Osteocyte (in vitro differentiated cells): Measurements from ENCODE around the gene MSMP. TPM values are rescaled to one million over a fixed set of nuclear protein-coding genes. Genes with fewer than 3 reads are reported as not detected.

Experiments used
- DNase-seq: peaks from one replicate; pipeline ENCODE4 v3.0.0; 2021; ENCODE audit warnings: mixed read lengths; ENCODE audit not compliant: unreplicated experiment; ENCODE audit errors: extremely low spot score
- H3K27ac Mint-ChIP-seq: one replicate; pipeline ENCODE4 v1.8.0; 2021; ENCODE audit warnings: mild to moderate bottlenecking, mixed read lengths; ENCODE audit not compliant: unreplicated experiment
- H3K27me3 Mint-ChIP-seq: one replicate; pipeline ENCODE4 v1.8.0; 2021; ENCODE audit warnings: mixed read lengths; ENCODE audit not compliant: unreplicated experiment
- H3K36me3 Mint-ChIP-seq: one replicate; pipeline ENCODE4 v1.8.0; 2021; ENCODE audit warnings: mixed read lengths; ENCODE audit not compliant: unreplicated experiment
- H3K4me1 Mint-ChIP-seq: one replicate; pipeline ENCODE4 v1.8.0; 2021; ENCODE audit warnings: mixed read lengths; ENCODE audit not compliant: unreplicated experiment
- H3K4me3 Mint-ChIP-seq: one replicate; pipeline ENCODE4 v1.8.0; 2021; ENCODE audit warnings: mild to moderate bottlenecking, moderate library complexity, mixed read lengths; ENCODE audit not compliant: unreplicated experiment
- H3K9me3 Mint-ChIP-seq: one replicate; pipeline ENCODE4 v1.8.0; 2021; ENCODE audit warnings: mixed read lengths; ENCODE audit not compliant: unreplicated experiment
- CTCF ChIP-seq: fragments of 200-600 bp; sonication (generic); IDR thresholded peaks from 2 replicates; pipeline ENCODE4 v1.5.0; 2021; ENCODE audit warnings: antibody characterized with exemption, mild to moderate bottlenecking, moderate library complexity
- total RNA-seq: library from RNA; stranded (reverse); gene quantifications from 2 replicates; pipeline ENCODE4 v1.2.1, GENCODE V29; 2021

Gene MSMP
- total RNA-seq, 1 donor from 2014 or later: 0.56 TPM

- no peaks in the 10 kb centered on the region for H3K9me3 Mint-ChIP-seq
- no peak for TF ChIP-seq CTCF
- no peak for DNase-seq
- H3K4me3 Mint-ChIP-seq: no peak overlapping the region
- H3K27me3 Mint-ChIP-seq: no peaks in the 10 kb centered on the region
- no peaks in the 10 kb centered on the region for H3K4me1 Mint-ChIP-seq
- peaks cover 71% of the 10 kb centered on the region for H3K36me3 Mint-ChIP-seq
- no peak overlapping the region for H3K27ac Mint-ChIP-seq
Measured at GRCh38 chr9:35712762-35713400, 41.2 kb downstream of the MSMP start.

GRCh38 chr9:35711501-35712428 lies 42.3 kb downstream of the MSMP start:
- Mint-ChIP-seq H3K9me3 (no peaks in the 10 kb centered on the region), H3K4me3 (no peak overlapping the region), H3K27me3 (no peaks in the 10 kb centered on the region), H3K36me3 (peaks cover 73% of the 10 kb centered on the region), H3K4me1 (no peaks in the 10 kb centered on the region), H3K27ac (no peak overlapping the region)
- no peak for TF ChIP-seq CTCF
- no peak for DNase-seq

GRCh38 chr9:35710818-35711500 lies 43.1 kb downstream of the MSMP start:
- H3K4me3 Mint-ChIP-seq: no peak overlapping the region
- no peaks in the 10 kb centered on the region for H3K4me1 Mint-ChIP-seq
- DNase-seq: no peak
- H3K27me3 Mint-ChIP-seq: no peaks in the 10 kb centered on the region
- no peak overlapping the region for H3K27ac Mint-ChIP-seq
- peaks cover 74% of the 10 kb centered on the region for H3K36me3 Mint-ChIP-seq
- no peaks in the 10 kb centered on the region for H3K9me3 Mint-ChIP-seq
- TF ChIP-seq CTCF: no peak

- peaks cover 69% of the 10 kb centered on the region for H3K36me3 Mint-ChIP-seq
- no peak for TF ChIP-seq CTCF
- no peak overlapping the region for H3K27ac Mint-ChIP-seq
- H3K27me3 Mint-ChIP-seq: no peaks in the 10 kb centered on the region
- DNase-seq: no peak
- H3K4me3 Mint-ChIP-seq: no peak overlapping the region
- no peaks in the 10 kb centered on the region for H3K4me1 Mint-ChIP-seq
- no peaks in the 10 kb centered on the region for H3K9me3 Mint-ChIP-seq
Measured at GRCh38 chr9:35708146-35708545, 45.9 kb downstream of the MSMP start.

- no peak for TF ChIP-seq CTCF
- no peaks in the 10 kb centered on the region for H3K4me1 Mint-ChIP-seq
- H3K9me3 Mint-ChIP-seq: no peaks in the 10 kb centered on the region
- H3K4me3 Mint-ChIP-seq: no peak overlapping the region
- H3K27ac Mint-ChIP-seq: no peak overlapping the region
- H3K27me3 Mint-ChIP-seq: no peaks in the 10 kb centered on the region
- no peak for DNase-seq
- H3K36me3 Mint-ChIP-seq: peaks cover 69% of the 10 kb centered on the region
Measured at GRCh38 chr9:35706951-35707350, 47.1 kb downstream of the MSMP start.
